Neural progenitor cell (in vitro differentiated cells): ENCODE results near the gene ASTN2. TPM values are rescaled to one million over a fixed set of nuclear protein-coding genes. Genes with fewer than 3 reads are reported as not detected.

Source experiments
- DNase-seq: peaks from one replicate; pipeline ENCODE4 v3.0.0-alpha.2; 2016; ENCODE audit warnings: low spot score
- H2AFZ ChIP-seq: fragments of 200-600 bp; sonication (generic); replicated peaks from 2 replicates; pipeline ENCODE4 v1.6.1; 2016; ENCODE audit warnings: antibody characterized with exemption
- H3F3A ChIP-seq: fragments of 200-600 bp; sonication (generic); 2 replicates; pipeline ENCODE4 v1.6.1; 2016; ENCODE audit warnings: antibody characterized with exemption, low read depth
- H3K27ac ChIP-seq: fragments of 200-600 bp; sonication (generic); 2 replicates; pipeline ENCODE4 v1.5.1; 2016; ENCODE audit warnings: mild to moderate bottlenecking
- H3K27me3 ChIP-seq: fragments of 200-600 bp; sonication (generic); 2 replicates; pipeline ENCODE4 v1.6.1; 2016; ENCODE audit warnings: mild to moderate bottlenecking, moderate library complexity
- H3K36me3 ChIP-seq: fragments of 200-600 bp; sonication (generic); 2 replicates; pipeline ENCODE4 v1.5.1; 2016
- H3K4me1 ChIP-seq: fragments of 200-600 bp; sonication (generic); 2 replicates; pipeline ENCODE4 v1.6.1; 2016; ENCODE audit warnings: mixed run types
- H3K4me2 ChIP-seq: fragments of 200-600 bp; sonication (generic); 2 replicates; pipeline ENCODE4 v1.6.1; 2016
- H3K4me3 ChIP-seq: fragments of 200-600 bp; sonication (generic); 2 replicates; pipeline ENCODE4 v1.5.1; 2016
- H3K79me2 ChIP-seq: fragments of 200-600 bp; sonication (generic); 2 replicates; pipeline ENCODE4 v1.6.1; 2016; ENCODE audit warnings: low read depth
- H3K9ac ChIP-seq: fragments of 200-600 bp; sonication (generic); 2 replicates; pipeline ENCODE4 v1.6.1; 2016
- H3K9me3 ChIP-seq: fragments of 200-600 bp; sonication (generic); 2 replicates; pipeline ENCODE4 v1.5.1; 2016; ENCODE audit warnings: low read depth
- H4K20me1 ChIP-seq: fragments of 200-600 bp; sonication (generic); 2 replicates; pipeline ENCODE4 v1.6.1; 2016; ENCODE audit warnings: low read depth
- H3K27ac Mint-ChIP-seq: 3 replicates; pipeline ENCODE4 v1.8.0; 2021; ENCODE audit warnings: mixed read lengths
- H3K27me3 Mint-ChIP-seq: 2 replicates; pipeline ENCODE4 v1.8.0; 2022; ENCODE audit warnings: low read depth, mild to moderate bottlenecking, inconsistent platforms, moderate library complexity, mixed read lengths; ENCODE audit not compliant: insufficient read depth
- H3K36me3 Mint-ChIP-seq: 3 replicates; pipeline ENCODE4 v1.8.0; 2021; ENCODE audit warnings: mixed read lengths
- H3K4me1 Mint-ChIP-seq: 3 replicates; pipeline ENCODE4 v1.8.0; 2021; ENCODE audit warnings: mixed read lengths
- H3K4me3 Mint-ChIP-seq: 3 replicates; pipeline ENCODE4 v1.8.0; 2021; ENCODE audit warnings: mild to moderate bottlenecking, moderate library complexity, mixed read lengths
- H3K9me3 Mint-ChIP-seq: 3 replicates; pipeline ENCODE4 v1.8.0; 2020; ENCODE audit warnings: mixed read lengths
- EZH2 ChIP-seq: fragments of 200-600 bp; sonication (generic); IDR thresholded peaks from 2 replicates; pipeline ENCODE4 v1.6.1; 2017; ENCODE audit warnings: antibody characterized with exemption, mild to moderate bottlenecking, moderate library complexity
- EZH2phosphoT487 ChIP-seq: fragments of 200-600 bp; sonication (generic); IDR thresholded peaks from 2 replicates; pipeline ENCODE4 v1.6.1; 2017; ENCODE audit warnings: antibody characterized with exemption
- total RNA-seq: library from RNA; depleted of rRNA; stranded (reverse); fragments of >200 nt; gene quantifications from 2 replicates; pipeline ENCODE4 v1.2.3, GENCODE V29; 2015; ENCODE audit warnings: low replicate concordance
- TF ChIP-seq, protein P1 (sequence below): fragments of 200-600 bp; sonication (generic); IDR thresholded peaks from 2 replicates; pipeline ENCODE4 v1.5.1; 2017; ENCODE audit warnings: antibody characterized with exemption, mild to moderate bottlenecking

The ASTN2 gene
- total RNA-seq, 1 donor from 2014 or later = 8.0 TPM

DNA sequence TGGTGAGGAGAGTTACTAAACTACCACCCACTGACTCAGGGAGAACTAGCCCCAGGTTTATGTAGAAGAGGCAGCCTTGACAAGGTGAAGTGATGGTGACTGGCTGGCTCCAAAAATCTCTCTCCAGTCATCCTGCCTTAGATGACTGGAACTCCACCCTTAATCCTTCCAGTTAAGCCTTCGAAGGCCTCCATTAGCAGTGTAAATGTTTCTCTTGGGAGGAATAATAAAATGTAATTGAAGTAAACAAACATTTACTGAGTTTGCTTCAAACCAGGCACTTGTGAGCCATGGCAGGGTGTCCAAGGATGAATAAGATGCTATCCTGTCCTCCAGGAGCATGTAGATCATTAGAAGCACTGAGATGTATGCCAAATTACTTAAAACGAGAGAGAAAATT lies 35.5 kb downstream of the ASTN2 start:
- Histone ChIP-seq H3K27ac (no peak overlapping the region), H3K79me2 (no peaks in the 10 kb centered on the region), H3K9me3 (no peaks in the 10 kb centered on the region), H3K27me3 (no peaks in the 10 kb centered on the region), H3K4me3 (no peak overlapping the region), H3K4me2 (no peak overlapping the region), H4K20me1 (no peaks in the 10 kb centered on the region), H3F3A (peaks cover 7% of the 10 kb centered on the region), H2AFZ (no peak overlapping the region), H3K9ac (no peak overlapping the region), H3K4me1 (peaks cover 21% of the 10 kb centered on the region), H3K36me3 (no peaks in the 10 kb centered on the region)
- Mint-ChIP-seq H3K27ac (no peak overlapping the region), H3K4me1 (peaks cover 3% of the 10 kb centered on the region), H3K9me3 (no peaks in the 10 kb centered on the region), H3K36me3 (no peaks in the 10 kb centered on the region), H3K27me3 (peaks cover 10% of the 10 kb centered on the region), H3K4me3 (no peak overlapping the region)
- TF ChIP-seq, protein P1, sequence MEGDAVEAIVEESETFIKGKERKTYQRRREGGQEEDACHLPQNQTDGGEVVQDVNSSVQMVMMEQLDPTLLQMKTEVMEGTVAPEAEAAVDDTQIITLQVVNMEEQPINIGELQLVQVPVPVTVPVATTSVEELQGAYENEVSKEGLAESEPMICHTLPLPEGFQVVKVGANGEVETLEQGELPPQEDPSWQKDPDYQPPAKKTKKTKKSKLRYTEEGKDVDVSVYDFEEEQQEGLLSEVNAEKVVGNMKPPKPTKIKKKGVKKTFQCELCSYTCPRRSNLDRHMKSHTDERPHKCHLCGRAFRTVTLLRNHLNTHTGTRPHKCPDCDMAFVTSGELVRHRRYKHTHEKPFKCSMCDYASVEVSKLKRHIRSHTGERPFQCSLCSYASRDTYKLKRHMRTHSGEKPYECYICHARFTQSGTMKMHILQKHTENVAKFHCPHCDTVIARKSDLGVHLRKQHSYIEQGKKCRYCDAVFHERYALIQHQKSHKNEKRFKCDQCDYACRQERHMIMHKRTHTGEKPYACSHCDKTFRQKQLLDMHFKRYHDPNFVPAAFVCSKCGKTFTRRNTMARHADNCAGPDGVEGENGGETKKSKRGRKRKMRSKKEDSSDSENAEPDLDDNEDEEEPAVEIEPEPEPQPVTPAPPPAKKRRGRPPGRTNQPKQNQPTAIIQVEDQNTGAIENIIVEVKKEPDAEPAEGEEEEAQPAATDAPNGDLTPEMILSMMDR = no peak
- TF ChIP-seq EZH2phosphoT487 = no peak
- no peak for TF ChIP-seq EZH2
- no peak for DNase-seq

DNA sequence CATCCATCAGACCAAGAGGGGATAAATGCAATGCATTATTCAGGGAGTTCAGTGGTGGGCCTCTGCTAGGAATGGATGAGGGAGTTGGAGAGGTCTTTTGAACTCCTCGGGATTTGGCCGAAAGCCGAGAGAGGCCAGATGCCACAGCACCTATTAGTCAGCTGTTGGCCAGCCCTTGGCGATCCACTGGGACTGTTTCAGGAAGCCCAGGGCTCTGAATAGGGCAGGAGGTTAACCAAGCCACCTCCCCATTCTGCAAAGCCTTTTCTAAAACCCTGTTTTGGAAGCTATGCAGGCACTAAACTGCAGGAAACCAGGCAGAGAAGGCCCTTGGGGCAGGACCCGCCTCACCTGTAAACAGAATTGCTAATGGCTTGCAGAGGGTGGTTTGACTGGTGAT lies 37.8 kb downstream of the ASTN2 start:
- Histone ChIP-seq H3K4me3 (no peak overlapping the region), H3K27ac (no peak overlapping the region), H3K36me3 (no peaks in the 10 kb centered on the region), H3K9ac (no peak overlapping the region), H3K27me3 (no peaks in the 10 kb centered on the region), H3K79me2 (no peaks in the 10 kb centered on the region), H3K9me3 (no peaks in the 10 kb centered on the region), H4K20me1 (no peaks in the 10 kb centered on the region), H3K4me2 (peak overlapping the region; percentile 53), H3F3A (peaks cover 7% of the 10 kb centered on the region), H3K4me1 (peaks cover 21% of the 10 kb centered on the region), H2AFZ (no peak overlapping the region)
- TF ChIP-seq, protein P1 = no peak
- TF ChIP-seq EZH2phosphoT487 (no peak), EZH2 (no peak)
- H3K27ac Mint-ChIP-seq = no peak overlapping the region
- no peaks in the 10 kb centered on the region for H3K9me3 Mint-ChIP-seq
- H3K27me3 Mint-ChIP-seq = peaks cover 6% of the 10 kb centered on the region
- H3K4me3 Mint-ChIP-seq = no peak overlapping the region
- H3K36me3 Mint-ChIP-seq = no peaks in the 10 kb centered on the region
- DNase-seq = peak; percentile 29
- peaks cover 3% of the 10 kb centered on the region for H3K4me1 Mint-ChIP-seq

DNA sequence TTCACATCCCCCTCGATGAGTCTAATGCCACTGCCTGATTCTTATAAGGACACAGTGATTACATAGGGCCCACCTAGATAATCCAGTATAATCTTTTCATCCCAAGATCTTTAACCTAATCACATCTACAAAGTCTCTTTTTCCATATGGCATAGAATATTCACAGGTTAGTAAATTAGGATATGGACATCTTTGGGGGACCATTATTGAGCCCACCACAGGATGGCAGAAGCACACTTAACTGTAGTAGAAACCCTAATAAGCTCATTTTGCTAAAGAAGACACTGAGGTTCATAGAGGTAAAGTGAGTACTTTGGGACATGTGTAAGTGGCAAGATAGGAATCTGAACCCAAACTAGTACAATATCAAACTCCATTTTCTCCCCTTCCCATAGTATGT lies 38.9 kb downstream of the ASTN2 start:
- no peaks in the 10 kb centered on the region for H3K79me2 ChIP-seq
- no peak overlapping the region for H3K4me2 ChIP-seq
- H3K36me3 ChIP-seq = no peaks in the 10 kb centered on the region
- no peaks in the 10 kb centered on the region for H3K9me3 Mint-ChIP-seq
- no peaks in the 10 kb centered on the region for H3K9me3 ChIP-seq
- H3K4me3 ChIP-seq = no peak overlapping the region
- no peaks in the 10 kb centered on the region for H3K27me3 ChIP-seq
- H3K27ac Mint-ChIP-seq = no peak overlapping the region
- TF ChIP-seq EZH2phosphoT487 (no peak), EZH2 (no peak)
- TF ChIP-seq, protein P1 = no peak
- H3K4me1 Mint-ChIP-seq = peaks cover 3% of the 10 kb centered on the region
- H3F3A ChIP-seq = peaks cover 7% of the 10 kb centered on the region
- no peak overlapping the region for H2AFZ ChIP-seq
- peaks cover 6% of the 10 kb centered on the region for H3K27me3 Mint-ChIP-seq
- peaks cover 23% of the 10 kb centered on the region for H3K4me1 ChIP-seq
- DNase-seq = no peak
- H4K20me1 ChIP-seq = no peaks in the 10 kb centered on the region
- H3K4me3 Mint-ChIP-seq = no peak overlapping the region
- H3K36me3 Mint-ChIP-seq = no peaks in the 10 kb centered on the region
- no peak overlapping the region for H3K9ac ChIP-seq
- no peak overlapping the region for H3K27ac ChIP-seq
